ENCODE data around the gene SLC22A5. TPM values are rescaled to one million over a fixed set of nuclear protein-coding genes. Genes with fewer than 3 reads are reported as not detected.

SLC22A5 gene
- polyA plus RNA-seq (2013): 7.2 TPM

GRCh38 chr5:132369474-132370180 is at the start of gene SLC22A5:
Gene SLC22A5, plus strand, starts transcription at chr5:132369710. Its CDS starts 263 bp downstream, at chr5:132369973.
- POLR2A ChIA-PET: interaction anchor here (3.2 kb wide), 1 partner anchor 76 kb away, joined by 14 read pairs; the partner anchor contains the start of gene SLC22A4

GRCh38 chr5:132319975-132320374 is 49.5 kb upstream of the SLC22A5 start:
- no peak for DNase-seq
- Histone ChIP-seq H3K27ac (ENCODE audit: insufficient read depth in 1 of 2, low read depth in 1 of 2, low read length in 2 of 2, poor library complexity in 1 of 2, severe bottlenecking in 2 of 2) (no peak overlapping the region), H3K36me3 (ENCODE audit: control insufficient read depth in 4 of 4, insufficient read depth in 4 of 4, low read length in 3 of 4) (peaks cover 0 to 2% (median 0%) of the 10 kb centered on the region in 4 experiments), H3K4me1 (ENCODE audit: control extremely low read depth in 1 of 4, control insufficient read depth in 4 of 4, insufficient read depth in 4 of 4, low read length in 3 of 4) (no peaks in the 10 kb centered on the region), H3K4me3 (ENCODE audit: control insufficient read depth in 1 of 7, extremely low read depth in 1 of 7, insufficient read depth in 4 of 7, low read depth in 2 of 7, low read length in 6 of 7) (no peak overlapping the region), H3K9me3 (ENCODE audit: control extremely low read depth in 1 of 5, control insufficient read depth in 4 of 5, insufficient read depth in 2 of 5, low read depth in 1 of 5, low read length in 4 of 5) (no peaks in the 10 kb centered on the region), H3K27me3 (replicated peaks in 2 of 5; ENCODE audit: control insufficient read depth in 4 of 5, insufficient read depth in 5 of 5, low read length in 4 of 5) (no peaks in the 10 kb centered on the region)
- ChIA-PET POLR2A (no interaction called here), CTCF (no interaction called here)
- 100% methylated on average over 1 of the region's 1 CpG for WGBS (ENCODE audit: insufficient coverage)

More at GRCh38 chr5:132369474-132370180, at the start of gene SLC22A5:
- Histone ChIP-seq H3K27me3 (replicated peaks in 2 of 5; ENCODE audit: control insufficient read depth in 4 of 5, insufficient read depth in 5 of 5, low read length in 4 of 5) (peaks cover 0 to 2% (median 0%) of the 10 kb centered on the region in 5 experiments), H3K4me1 (ENCODE audit: control extremely low read depth in 1 of 4, control insufficient read depth in 4 of 4, insufficient read depth in 4 of 4, low read length in 3 of 4) (peaks cover 0 to 32% (median 17%) of the 10 kb centered on the region in 4 experiments), H3K9me3 (ENCODE audit: control extremely low read depth in 1 of 5, control insufficient read depth in 4 of 5, insufficient read depth in 2 of 5, low read depth in 1 of 5, low read length in 4 of 5) (no peaks in the 10 kb centered on the region), H3K4me3 (ENCODE audit: control insufficient read depth in 1 of 7, extremely low read depth in 1 of 7, insufficient read depth in 4 of 7, low read depth in 2 of 7, low read length in 6 of 7) (peak within 1 kb of the TSS; percentile 56 to 87 (median 74)), H3K36me3 (ENCODE audit: control insufficient read depth in 4 of 4, insufficient read depth in 4 of 4, low read length in 3 of 4) (peaks cover 0 to 4% (median 1%) of the 10 kb centered on the region in 4 experiments), H3K27ac (ENCODE audit: insufficient read depth in 1 of 2, low read depth in 1 of 2, low read length in 2 of 2, poor library complexity in 1 of 2, severe bottlenecking in 2 of 2) (peak within 1 kb of the TSS; percentile 26 to 81)
- under 1% methylated on average over 69 of the region's 83 CpGs for WGBS (ENCODE audit: insufficient coverage)
- peak; percentile 59 to 86 (median 71) for DNase-seq
- CTCF ChIA-PET: interaction anchor here (0.8 to 2.9 kb wide), 8 partner anchors 9 to 132 kb away, joined by 3 to 11 read pairs (median 4); partner anchors contain the start of gene SLC22A4

- no peak overlapping the region for H3K4me3 ChIP-seq (ENCODE audit: control insufficient read depth in 1 of 7, extremely low read depth in 1 of 7, insufficient read depth in 4 of 7, low read depth in 2 of 7, low read length in 6 of 7)
- DNase-seq: no peak
- no peaks in the 10 kb centered on the region for H3K9me3 ChIP-seq (ENCODE audit: control extremely low read depth in 1 of 5, control insufficient read depth in 4 of 5, insufficient read depth in 2 of 5, low read depth in 1 of 5, low read length in 4 of 5)
- peaks cover 0 to 2% (median 0%) of the 10 kb centered on the region in 4 experiments for H3K36me3 ChIP-seq (ENCODE audit: control insufficient read depth in 4 of 4, insufficient read depth in 4 of 4, low read length in 3 of 4)
- H3K27ac ChIP-seq (ENCODE audit: insufficient read depth in 1 of 2, low read depth in 1 of 2, low read length in 2 of 2, poor library complexity in 1 of 2, severe bottlenecking in 2 of 2): no peak overlapping the region
- ChIA-PET CTCF (no interaction called here), POLR2A (no interaction called here)
- no peaks in the 10 kb centered on the region for H3K4me1 ChIP-seq (ENCODE audit: control extremely low read depth in 1 of 4, control insufficient read depth in 4 of 4, insufficient read depth in 4 of 4, low read length in 3 of 4)
- no peaks in the 10 kb centered on the region for H3K27me3 ChIP-seq (replicated peaks in 2 of 5; ENCODE audit: control insufficient read depth in 4 of 5, insufficient read depth in 5 of 5, low read length in 4 of 5)
- WGBS (ENCODE audit: insufficient coverage): 100% methylated on average over 1 of the region's 3 CpGs
Measured at GRCh38 chr5:132321109-132321721, 48.3 kb upstream of the SLC22A5 start.

GRCh38 chr5:132322266-132322665 is 47.2 kb upstream of the SLC22A5 start:
- H3K4me1 ChIP-seq (ENCODE audit: control extremely low read depth in 1 of 4, control insufficient read depth in 4 of 4, insufficient read depth in 4 of 4, low read length in 3 of 4): no peaks in the 10 kb centered on the region

GRCh38 chr5:132323202-132323601 is 46.3 kb upstream of the SLC22A5 start:
- peaks cover 0 to 7% (median 0%) of the 10 kb centered on the region in 4 experiments for H3K36me3 ChIP-seq (ENCODE audit: control insufficient read depth in 4 of 4, insufficient read depth in 4 of 4, low read length in 3 of 4)
- H3K9me3 ChIP-seq (ENCODE audit: control extremely low read depth in 1 of 5, control insufficient read depth in 4 of 5, insufficient read depth in 2 of 5, low read depth in 1 of 5, low read length in 4 of 5): no peaks in the 10 kb centered on the region
- H3K27ac ChIP-seq (ENCODE audit: insufficient read depth in 1 of 2, low read depth in 1 of 2, low read length in 2 of 2, poor library complexity in 1 of 2, severe bottlenecking in 2 of 2): no peak overlapping the region
- no peaks in the 10 kb centered on the region for H3K27me3 ChIP-seq (replicated peaks in 2 of 5; ENCODE audit: control insufficient read depth in 4 of 5, insufficient read depth in 5 of 5, low read length in 4 of 5)
- no peak for DNase-seq
- 93% methylated on average over 3 of the region's 5 CpGs for WGBS (ENCODE audit: insufficient coverage)
- no peak overlapping the region for H3K4me3 ChIP-seq (ENCODE audit: control insufficient read depth in 1 of 7, extremely low read depth in 1 of 7, insufficient read depth in 4 of 7, low read depth in 2 of 7, low read length in 6 of 7)
- CTCF ChIA-PET: interaction anchor here (1.1 to 2.1 kb wide), 4 partner anchors 10 to 84 kb away, joined by 3 to 6 read pairs (median 4); no protein-coding TSS in a partner anchor
- no peaks in the 10 kb centered on the region for H3K4me1 ChIP-seq (ENCODE audit: control extremely low read depth in 1 of 4, control insufficient read depth in 4 of 4, insufficient read depth in 4 of 4, low read length in 3 of 4)
- POLR2A ChIA-PET: interaction anchor here (0.5 kb wide), 1 partner anchor 647 kb away, joined by 6 read pairs; no protein-coding TSS in a partner anchor

More at GRCh38 chr5:132322266-132322665, 47.2 kb upstream of the SLC22A5 start:
- Histone ChIP-seq H3K36me3 (ENCODE audit: control insufficient read depth in 4 of 4, insufficient read depth in 4 of 4, low read length in 3 of 4) (peaks cover 0 to 4% (median 0%) of the 10 kb centered on the region in 4 experiments), H3K9me3 (ENCODE audit: control extremely low read depth in 1 of 5, control insufficient read depth in 4 of 5, insufficient read depth in 2 of 5, low read depth in 1 of 5, low read length in 4 of 5) (no peaks in the 10 kb centered on the region), H3K27me3 (replicated peaks in 2 of 5; ENCODE audit: control insufficient read depth in 4 of 5, insufficient read depth in 5 of 5, low read length in 4 of 5) (no peaks in the 10 kb centered on the region), H3K4me3 (ENCODE audit: control insufficient read depth in 1 of 7, extremely low read depth in 1 of 7, insufficient read depth in 4 of 7, low read depth in 2 of 7, low read length in 6 of 7) (no peak overlapping the region), H3K27ac (ENCODE audit: insufficient read depth in 1 of 2, low read depth in 1 of 2, low read length in 2 of 2, poor library complexity in 1 of 2, severe bottlenecking in 2 of 2) (no peak overlapping the region)
- CTCF ChIA-PET: no interaction called here
- WGBS (ENCODE audit: insufficient coverage): 97% methylated on average over 9 of the region's 11 CpGs
- no peak for DNase-seq
- POLR2A ChIA-PET: no interaction called here

- Histone ChIP-seq H3K4me1 (ENCODE audit: control extremely low read depth in 1 of 4, control insufficient read depth in 4 of 4, insufficient read depth in 4 of 4, low read length in 3 of 4) (no peaks in the 10 kb centered on the region), H3K36me3 (ENCODE audit: control insufficient read depth in 4 of 4, insufficient read depth in 4 of 4, low read length in 3 of 4) (peaks cover 0 to 16% (median 2%) of the 10 kb centered on the region in 4 experiments), H3K4me3 (ENCODE audit: control insufficient read depth in 1 of 7, extremely low read depth in 1 of 7, insufficient read depth in 4 of 7, low read depth in 2 of 7, low read length in 6 of 7) (no peak overlapping the region), H3K9me3 (ENCODE audit: control extremely low read depth in 1 of 5, control insufficient read depth in 4 of 5, insufficient read depth in 2 of 5, low read depth in 1 of 5, low read length in 4 of 5) (no peaks in the 10 kb centered on the region), H3K27ac (ENCODE audit: insufficient read depth in 1 of 2, low read depth in 1 of 2, low read length in 2 of 2, poor library complexity in 1 of 2, severe bottlenecking in 2 of 2) (no peak overlapping the region), H3K27me3 (replicated peaks in 2 of 5; ENCODE audit: control insufficient read depth in 4 of 5, insufficient read depth in 5 of 5, low read length in 4 of 5) (no peaks in the 10 kb centered on the region)
- DNase-seq: no peak
- 100% methylated on average over 1 of the region's 4 CpGs for WGBS (ENCODE audit: insufficient coverage)
- CTCF ChIA-PET: interaction anchor here (0.7 to 1.6 kb wide), 6 partner anchors 9 to 263 kb away, joined by 3 to 6 read pairs (median 3); no protein-coding TSS in a partner anchor
- POLR2A ChIA-PET: no interaction called here
Measured at GRCh38 chr5:132325691-132326090, 43.8 kb upstream of the SLC22A5 start.
